Stimulated activated CD8-positive, alpha-beta memory T cell treated with anti-CD3 and anti-CD28 coated beads, Interleukin-2, amount 100 ng/mL, for 1 hour (primary cell): Measurements from ENCODE around the gene TMCC1.
"Not testable (repeated sequence)": the region's sequence is repeated elsewhere in the genome, so short reads cannot be mapped to it uniquely, and the experiment has no call there.

Experiments used
- DNase-seq, 2 donors: peaks; one replicate each; pipeline ENCODE4 v3.0.0-alpha.2; 2020; ENCODE audit warnings: low read depth in 2 of 2

Gene TMCC1

DNA sequence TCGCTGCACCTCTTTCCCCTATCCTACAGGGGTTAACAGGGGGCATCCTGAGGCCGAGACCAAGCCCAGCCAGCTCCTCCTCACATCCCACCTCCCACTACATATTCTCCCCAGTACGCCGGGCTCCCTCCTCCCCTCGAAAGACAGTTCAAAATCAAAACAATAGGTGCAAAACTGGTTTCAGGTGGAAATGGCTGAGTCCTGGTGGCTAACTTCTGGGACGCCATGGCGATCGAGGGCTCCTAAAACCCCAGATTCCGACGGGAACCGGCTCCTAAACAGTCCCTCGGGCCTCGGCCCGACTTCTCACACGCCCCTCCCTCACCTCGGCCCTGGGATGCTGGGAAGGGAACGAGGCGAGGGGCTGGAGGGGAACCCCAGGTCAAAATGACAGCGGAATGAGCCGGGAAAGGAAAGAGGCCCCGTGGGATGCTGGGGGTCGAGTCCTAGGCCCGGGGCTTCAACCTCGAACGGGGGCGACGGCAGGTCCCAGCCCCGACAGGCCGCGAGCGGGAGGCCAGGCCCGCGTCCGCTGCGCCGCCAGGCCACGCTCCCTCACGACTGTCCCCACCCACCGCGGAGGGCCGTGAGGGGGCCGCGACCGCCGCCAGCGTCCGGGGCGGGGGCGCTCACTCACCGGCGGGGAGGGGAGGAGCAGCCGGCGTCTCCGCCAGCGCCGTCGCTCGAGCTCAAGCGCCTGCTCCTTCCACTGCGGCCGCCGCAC lies 492 bp downstream of the TMCC1 start:
- DNase-seq = peak in 1 of 2 donors; percentile 45

DNA sequence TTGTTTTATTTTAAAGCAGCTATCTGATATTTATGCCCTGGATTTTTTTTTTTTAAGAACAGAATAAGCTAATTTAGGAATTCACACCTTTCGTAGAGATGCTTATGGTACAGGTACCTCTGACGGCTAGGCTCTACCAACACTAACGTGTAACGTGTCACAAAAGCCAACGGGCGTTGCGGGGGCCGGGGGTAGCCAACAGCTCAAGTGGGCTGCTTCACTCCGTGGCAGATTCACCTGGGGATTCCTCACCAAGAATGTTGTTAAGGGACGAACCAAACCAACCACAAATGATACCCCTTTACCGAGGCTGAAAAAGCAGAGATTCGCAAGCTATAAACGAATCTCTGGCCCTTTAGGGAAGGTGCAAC lies 1.0 kb downstream of the TMCC1 start:
- no peak for DNase-seq

DNA sequence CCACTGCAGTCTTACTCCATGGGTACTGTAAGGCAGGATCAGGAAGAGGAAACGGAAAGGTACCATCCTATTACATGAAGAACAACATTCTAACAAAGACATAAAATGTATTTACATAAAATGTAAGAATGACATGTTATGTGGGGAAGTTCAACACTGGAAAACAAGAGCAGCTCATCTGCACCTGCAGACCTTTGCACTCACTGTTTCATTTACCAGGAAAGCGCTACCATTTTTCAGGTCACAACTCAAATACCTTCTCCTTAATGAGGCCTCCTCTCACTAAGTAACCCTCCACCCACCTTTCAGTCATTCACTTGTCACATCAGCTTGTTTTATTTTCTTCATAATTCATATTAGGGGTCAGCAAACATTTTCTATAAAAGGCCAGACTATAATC lies 2.6 kb downstream of the TMCC1 start:
- no peak for DNase-seq

DNA sequence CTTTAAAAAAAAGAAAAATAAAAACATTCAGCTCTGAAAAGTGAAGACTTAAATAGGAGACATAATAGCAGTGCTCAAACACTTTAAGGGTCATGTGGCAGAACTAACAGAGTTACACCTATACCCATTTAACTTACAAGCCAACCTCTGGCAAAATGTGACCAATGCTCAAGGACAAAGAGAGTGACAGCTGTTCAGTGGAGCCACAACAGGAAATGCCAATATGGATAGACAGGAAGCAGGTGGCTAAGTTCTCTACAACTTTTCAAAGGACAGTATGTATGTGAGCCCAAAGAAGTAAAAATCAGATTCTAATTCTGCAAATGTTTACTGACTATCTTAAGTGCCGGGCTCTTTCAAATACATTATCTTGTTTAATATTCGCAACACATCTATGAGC lies 3.4 kb downstream of the TMCC1 start:
- DNase-seq = no peak

DNA sequence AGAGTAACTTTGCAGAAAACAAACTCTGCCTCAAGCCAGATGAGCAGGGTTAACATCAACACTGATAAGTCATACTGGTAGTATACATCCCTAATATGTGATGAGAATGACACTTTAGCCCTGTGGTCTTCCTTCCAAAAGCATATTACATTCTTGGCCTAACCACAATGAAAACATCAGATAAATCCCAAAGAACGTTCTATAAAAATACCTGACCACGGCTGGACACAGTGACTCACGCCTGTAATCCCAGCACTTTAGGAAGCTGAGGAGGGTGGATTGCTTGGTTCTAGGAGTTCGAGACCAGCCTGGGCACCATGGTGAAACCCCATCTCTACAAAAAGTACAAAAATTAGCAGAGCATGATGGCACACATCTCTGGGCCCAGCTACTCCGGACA lies 4.7 kb downstream of the TMCC1 start:
- DNase-seq = no peak

DNA sequence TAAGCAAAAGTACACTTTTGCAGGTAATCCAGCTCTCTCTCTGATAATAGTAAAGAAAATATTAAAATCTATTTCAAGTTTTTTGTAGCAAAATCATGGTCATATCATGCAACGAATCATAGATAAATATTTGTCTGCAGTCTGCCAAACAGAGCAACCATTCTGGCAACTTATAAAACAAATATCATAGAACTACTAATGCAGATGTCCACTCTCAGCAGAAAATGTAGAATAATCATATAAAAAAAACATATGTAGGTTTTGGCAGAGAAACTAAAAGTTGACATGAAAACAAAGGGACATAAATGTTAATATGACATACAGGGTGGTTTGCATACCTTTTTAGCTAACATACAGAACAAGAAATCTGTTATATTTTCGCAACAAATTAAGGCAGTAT lies 12.2 kb downstream of the TMCC1 start:
- no peak for DNase-seq

DNA sequence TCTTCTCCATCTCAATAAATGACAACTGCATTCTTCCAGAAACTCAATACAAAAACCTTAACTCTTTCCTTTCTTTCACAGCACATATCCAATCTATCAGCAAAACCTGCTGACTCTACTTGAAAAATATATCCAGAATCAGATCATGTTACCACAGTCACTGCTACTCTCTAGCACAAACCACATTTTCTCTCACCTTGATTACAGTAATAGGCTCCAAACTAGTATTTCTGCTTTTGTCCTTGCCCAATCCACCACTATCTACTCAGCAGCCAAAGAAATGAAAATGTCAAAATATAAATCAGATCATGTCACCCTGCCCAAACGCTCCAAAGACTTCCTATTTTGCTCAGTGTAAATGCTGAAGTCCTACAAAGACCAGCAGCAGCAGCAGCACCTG lies 15.2 kb downstream of the TMCC1 start:
- DNase-seq = no peak

DNA sequence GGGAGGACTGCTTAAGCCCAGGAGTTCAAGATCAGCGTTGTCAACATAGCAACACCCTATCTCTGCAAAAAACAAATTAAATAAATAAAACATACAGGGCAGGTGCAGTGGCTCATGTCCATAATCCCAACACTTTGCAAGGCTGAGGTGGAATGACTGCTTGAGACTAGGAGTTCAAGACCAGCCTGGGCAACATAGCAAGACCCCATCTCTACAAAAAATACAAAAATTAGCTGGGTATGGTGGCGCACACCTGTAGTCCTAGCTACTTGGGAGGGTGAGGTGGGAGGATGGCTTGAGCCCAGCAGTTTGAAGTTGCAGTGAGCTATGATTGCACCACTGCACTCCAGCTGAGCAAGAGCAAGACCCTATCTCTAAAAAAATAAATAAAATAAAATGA lies 19.0 kb downstream of the TMCC1 start:
- not testable (repeated sequence) for DNase-seq

DNA sequence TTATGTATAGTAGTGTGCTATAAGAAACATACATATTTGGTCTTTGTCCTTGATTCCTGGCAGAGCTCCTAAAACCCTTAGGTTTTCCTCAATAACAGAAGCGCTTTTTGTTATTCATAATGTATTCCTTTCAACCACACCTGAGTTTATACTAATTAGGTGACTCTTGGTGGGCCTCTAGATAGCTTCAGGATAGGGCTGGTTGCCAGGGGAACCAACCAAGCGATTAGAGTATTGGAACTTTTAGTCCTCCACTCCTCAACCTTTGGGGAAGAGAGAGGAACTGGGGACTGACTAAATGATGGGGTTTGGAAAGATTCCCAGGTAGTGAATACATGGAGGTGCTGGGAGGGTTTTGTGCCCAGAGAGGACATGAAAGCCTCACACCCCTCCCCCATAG lies 24.6 kb downstream of the TMCC1 start:
- DNase-seq = no peak

DNA sequence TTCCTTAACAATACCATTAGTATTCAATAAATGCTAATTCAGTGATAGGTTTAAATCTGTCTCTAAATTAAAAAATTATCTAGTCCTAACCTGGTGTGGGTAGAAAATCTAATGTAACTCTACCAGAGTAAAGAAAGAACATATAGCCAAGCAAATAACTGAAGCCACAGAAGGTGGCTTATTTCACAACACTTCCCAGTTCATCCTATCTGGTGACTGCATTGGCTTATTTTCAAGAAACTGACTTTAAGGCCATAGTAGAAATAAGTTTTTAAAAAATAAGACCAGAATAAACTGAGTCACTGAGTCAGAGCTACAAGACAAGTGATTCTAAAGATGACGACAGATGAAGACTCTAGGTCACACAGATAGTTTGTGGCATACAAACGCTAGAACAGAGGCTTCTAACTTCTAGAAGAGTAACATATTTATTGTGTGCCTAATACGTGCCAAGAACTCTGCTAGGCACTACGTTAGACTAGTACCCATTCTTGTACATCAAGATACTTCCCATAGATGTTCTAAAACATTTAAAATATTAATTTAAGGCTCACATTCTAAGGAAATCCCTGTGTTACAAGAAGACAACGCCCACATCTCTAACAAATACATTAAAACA lies 25.9 kb downstream of the TMCC1 start:
- no peak for DNase-seq

DNA sequence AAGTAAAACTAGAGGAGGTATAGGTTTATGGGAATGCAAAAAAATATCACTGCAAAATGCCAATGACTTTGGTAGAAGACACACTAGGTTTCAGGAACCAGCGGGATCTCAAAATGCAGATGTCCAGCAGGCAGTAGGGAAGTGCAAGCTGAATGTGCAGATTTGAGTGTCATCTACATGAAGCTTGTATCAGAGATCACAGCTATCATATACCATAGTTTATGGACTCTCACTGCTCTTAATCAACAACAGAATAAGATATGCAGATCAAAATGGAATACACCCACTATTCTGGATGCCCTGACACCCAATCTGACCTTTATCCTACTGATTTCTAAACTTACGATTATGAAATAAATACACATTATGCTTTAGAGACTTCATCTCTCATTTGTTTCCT lies 27.7 kb downstream of the TMCC1 start:
- DNase-seq = no peak

DNA sequence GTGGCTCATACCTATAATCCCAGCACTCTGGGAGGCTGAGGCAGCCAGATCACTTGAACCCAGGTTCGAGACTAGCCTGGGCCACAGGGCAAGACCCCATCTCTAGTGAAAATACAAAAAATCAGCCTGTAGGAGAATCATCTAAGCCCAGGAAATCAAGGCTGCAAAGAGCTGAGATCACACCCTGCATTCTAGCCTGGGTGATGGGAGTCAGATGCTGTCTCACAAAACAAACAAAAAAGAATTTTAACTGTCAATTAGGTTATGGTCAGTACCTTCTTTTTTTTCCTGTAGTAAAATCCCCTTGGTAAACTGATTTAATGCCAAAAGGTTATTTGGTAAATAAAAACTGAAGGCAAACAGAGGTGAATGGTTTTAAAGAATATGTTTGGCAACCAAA lies 29.0 kb downstream of the TMCC1 start:
- no peak for DNase-seq

DNA sequence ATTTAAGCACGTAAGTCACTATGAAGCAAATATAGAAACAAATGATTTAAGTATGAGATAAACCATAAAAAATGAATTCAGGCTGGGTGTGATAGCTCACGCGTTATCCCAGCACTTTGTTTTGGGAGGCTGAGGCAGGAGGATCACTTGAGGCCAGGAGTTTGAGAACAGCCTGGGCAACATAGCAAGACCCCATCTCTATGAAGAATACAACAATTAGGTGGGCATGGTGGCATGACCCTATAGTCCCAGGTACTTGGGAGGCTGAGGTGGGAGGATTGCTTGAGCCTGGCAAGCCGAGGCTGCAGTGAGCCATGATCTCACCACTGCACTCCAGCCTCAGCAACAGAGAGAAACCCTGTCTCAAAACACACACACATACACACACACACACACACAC lies 34.2 kb downstream of the TMCC1 start:
- DNase-seq = no peak

DNA sequence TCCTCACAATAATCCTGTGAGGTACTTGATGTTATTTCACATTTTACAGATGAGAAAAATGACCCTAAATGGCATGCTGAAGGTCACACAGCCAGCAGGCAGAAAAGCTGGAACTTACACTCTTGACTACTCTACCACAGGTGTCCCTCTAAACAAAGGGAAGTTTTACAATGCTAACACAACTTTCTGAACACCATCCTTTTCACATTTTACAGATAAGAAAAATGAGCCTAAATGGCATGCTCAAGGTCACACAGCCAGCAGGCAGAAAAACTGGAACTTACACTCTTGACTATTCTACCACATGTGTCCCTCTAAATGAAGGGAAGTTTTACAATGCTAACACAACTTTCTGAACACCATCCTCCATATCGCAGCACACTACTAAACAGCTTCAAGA lies 35.6 kb downstream of the TMCC1 start:
- no peak for DNase-seq

DNA sequence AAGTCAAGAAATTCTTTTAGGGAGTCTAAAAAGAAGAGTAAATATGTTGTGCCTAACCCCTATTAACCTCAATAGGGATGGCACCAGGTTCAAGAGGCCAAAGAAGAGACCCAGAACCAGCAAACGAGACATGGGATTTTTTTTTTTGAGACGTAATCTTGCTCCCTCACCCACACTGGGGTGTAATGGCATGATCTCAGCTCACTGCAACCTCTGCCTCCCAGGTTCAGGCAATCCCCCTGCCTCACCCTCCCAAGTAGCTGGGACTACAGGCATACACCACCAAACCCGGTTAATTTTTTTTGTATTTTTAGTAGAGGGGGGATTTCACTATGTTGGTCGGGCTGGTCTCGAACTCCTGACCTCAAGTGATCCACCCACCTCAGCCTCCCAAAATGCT lies 36.7 kb downstream of the TMCC1 start:
- DNase-seq = not testable (repeated sequence)

DNA sequence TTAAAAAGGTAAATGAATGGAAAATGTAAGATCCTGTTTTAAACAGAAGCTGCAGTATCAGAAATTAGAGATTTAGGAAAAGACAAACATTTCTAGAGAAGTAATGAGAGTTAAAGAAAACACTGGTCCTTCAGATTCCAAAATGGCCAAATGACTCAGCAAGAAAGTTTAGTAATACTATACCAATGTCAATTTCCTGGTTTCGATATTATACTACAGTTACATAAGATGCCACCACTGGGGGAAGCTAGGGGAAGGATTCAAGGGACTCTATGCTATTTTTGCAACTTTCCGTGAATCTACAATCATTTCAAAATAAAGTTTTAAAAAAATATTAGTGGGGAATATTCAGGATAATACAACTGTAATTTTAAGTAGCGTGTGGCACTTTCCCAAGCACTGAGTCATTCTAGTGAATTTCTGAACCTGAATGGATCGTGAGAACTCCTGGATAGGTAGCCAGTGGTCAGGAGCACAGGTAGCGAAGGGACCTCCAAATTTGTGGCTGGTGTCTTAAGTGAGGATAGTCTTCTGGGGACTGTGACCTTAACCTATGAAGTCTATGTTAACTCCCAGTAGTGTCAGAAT lies 37.6 kb downstream of the TMCC1 start:
- DNase-seq = no peak

DNA sequence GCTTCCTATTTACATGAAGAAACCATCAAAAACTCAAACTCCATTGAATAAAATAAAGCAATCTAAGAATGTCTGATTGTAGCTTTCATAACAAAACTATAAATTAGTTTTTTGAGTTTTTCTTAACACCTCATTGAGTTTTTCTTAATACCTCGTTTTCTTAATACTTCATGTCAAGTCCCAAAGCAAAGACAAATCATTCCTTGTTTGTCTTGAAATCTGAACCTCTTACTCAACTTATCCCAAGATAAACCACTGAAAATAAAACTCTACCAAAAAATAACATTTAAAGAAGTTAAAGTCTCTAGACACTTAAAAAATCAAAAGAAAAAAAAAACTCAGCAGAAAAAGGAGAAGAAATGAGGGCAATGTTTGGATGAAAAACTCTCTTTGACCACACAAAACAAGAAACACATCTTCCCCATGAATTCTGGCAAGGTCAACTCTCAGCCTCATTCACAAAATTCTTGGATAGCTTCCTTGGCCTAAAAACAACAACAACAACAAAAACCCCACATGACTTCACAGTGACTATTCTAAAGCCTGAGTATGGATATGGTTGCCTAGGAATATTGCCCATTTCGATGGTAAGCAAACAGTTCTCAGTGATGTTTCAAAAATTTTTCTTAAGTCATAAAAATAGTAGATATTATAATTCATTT lies 38.2 kb downstream of the TMCC1 start:
- DNase-seq = no peak

DNA sequence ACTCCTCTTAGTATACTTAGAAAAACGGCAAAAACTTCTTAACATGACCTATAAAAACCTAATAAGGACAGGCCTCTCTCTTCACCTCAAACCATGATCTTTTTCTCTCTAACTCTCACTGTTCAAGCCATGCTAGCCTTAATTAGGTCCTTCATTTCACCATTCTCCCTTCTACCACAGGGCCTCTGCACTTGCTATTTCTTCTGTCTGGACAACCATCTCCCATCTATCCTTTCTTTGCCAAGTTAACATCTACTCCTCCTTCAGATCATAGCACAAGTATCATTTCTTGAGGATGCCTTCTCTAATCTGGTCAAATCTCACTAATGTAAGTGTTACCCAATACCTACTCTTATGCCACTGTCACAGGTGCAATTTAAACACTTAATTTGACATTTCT lies 39.1 kb downstream of the TMCC1 start:
- no peak for DNase-seq

DNA sequence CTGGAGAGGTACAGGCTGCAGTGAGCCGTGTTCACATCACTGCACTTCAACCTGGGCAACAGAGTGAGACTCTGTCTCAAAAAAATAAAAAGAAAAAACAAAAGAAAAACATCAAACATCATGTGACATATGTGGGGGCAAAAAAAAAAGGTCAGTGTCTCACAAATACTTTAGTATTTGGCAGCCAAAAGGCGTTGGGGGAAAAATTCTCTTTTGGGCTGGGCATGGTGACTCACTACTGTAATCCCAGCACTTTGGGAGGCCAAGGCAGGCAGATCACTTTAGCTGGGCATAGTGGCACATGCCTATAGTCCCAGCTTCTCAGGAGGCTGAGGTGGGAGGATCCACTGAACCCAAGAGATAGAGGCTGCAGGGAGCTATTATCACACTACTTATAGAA lies 47.6 kb downstream of the TMCC1 start:
- DNase-seq = no peak

DNA sequence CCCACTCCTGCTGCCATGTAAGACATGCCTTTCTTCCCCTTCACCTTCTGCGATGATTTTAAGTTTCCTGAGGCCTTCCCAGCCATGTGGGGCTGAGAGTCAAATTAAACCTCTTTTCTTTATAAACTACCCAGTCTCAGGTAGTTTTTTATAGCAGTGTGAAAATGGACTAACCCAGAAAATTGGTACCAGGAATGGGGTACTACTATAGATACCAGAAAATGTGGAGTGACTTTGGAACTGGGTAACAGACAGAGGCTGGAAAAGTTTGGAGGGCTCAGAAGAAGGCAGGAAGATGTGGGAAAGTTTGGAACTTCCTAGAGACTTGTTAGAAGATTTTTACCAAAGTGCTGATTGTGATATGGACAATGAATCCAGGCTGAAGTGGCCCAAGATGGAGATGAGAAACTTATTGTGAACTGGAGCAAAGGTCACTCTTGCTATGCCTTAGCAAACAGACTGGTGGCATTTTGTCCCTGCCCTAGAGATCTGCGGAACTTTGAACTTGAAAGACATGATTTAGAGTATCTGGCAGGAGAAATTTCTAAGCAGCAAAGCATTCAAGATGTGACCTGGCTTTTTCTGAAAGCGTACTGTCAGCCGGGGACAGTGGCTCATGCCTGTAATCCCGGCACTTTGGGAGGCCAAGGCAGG lies 52.7 kb downstream of the TMCC1 start:
- DNase-seq = no peak

DNA sequence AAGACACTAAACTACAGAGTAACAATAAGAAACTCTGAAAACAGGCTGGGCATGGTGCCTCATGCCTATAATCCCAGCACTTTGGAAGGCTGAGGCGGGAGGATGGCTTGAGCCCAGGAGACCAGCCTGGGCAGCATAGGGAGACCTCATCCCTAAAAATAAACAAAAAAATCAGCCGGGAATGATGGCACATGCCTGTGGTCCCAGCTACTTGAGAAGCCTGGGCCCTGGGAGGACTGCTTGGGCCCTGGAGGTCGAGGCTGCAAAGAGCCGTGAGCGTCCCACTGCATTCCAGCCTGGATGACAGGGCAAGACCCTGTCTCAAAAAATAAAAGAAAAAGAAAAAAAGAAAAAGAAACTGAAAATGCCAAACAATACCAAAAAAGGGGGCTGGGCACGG lies 55.4 kb downstream of the TMCC1 start:
- no peak for DNase-seq

DNA sequence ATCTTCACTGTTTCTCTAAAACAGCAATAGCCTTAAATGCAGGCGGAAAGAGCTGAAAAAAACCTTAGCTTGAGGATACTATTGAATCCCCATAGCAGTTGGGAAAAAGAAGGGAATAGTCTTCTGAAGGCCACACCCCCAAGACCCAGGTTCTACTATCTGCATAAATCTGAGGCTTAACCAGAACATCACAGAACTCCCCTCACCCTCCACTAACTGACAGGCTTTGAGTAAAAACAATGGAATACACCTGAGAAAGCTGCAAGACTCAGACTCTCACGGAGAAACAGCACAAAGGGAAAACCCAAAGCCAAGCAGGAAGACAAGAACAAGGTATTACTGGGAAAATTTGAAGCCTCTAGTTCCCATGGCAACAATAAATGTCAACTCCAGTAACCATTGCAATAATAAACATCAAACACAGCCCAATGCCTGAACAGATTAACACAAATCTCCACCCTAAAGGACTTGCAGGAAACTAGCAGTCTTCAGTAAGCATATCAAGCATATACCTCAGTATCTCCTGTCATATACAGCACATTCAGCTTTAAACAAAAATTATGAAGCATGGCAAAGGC lies 56.4 kb downstream of the TMCC1 start:
- DNase-seq = no peak
